SHP77 (cell line): ENCODE results near the gene TAS2R30.

ENCODE experiments used
- DNase-seq, 2 experiments: peaks; one replicate each; lab custom pipeline; 2025; lab: John Stamatoyannopoulos, UW

The TAS2R30 gene, protein sequence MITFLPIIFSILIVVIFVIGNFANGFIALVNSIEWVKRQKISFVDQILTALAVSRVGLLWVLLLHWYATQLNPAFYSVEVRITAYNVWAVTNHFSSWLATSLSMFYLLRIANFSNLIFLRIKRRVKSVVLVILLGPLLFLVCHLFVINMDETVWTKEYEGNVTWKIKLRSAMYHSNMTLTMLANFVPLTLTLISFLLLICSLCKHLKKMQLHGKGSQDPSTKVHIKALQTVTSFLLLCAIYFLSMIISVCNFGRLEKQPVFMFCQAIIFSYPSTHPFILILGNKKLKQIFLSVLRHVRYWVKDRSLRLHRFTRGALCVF

DNA sequence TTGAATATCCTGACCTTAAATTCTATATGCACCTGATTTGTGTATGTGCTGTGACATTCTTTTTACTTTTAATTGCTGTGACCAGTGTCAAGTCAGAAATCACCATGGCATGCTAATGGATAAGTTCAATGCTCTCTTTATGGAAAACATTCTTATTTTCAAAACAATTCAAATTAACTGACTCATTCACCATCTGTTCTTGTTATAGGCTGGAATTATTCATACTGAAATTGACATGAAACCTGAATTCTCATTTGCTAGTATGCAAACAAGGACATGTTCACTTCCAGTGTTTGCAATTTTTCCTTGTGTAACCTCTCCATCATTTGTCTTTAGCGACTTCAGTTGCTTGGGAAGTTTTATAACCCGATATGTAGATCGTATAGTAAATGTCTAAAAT is at the start of gene TAS2R30:
TAS2R30 (minus strand) TSS at position 340 of the 400 bp plus-strand sequence. CDS start 400 bp downstream, outside the sequence.
- no peak for DNase-seq

DNA sequence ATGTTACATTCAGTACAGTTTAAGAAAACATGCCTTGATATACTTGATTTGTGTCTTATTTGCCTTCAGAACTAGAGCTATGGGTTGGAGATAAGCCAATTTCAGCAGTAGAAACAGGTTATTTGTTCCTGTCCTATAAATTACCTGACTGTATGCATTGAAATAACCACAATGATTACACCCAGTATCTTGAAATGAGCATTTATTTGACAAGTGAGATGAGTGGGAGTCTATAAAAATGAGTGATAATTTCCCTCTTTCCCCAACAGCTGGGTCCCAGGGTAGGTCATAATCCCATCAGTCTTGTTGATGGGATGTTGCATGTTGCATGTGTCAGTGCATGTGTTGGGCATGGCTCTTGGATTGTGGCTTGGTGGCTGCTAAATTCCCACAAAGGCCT is 48.6 kb upstream of the TAS2R30 start:
- no peak for DNase-seq

DNA sequence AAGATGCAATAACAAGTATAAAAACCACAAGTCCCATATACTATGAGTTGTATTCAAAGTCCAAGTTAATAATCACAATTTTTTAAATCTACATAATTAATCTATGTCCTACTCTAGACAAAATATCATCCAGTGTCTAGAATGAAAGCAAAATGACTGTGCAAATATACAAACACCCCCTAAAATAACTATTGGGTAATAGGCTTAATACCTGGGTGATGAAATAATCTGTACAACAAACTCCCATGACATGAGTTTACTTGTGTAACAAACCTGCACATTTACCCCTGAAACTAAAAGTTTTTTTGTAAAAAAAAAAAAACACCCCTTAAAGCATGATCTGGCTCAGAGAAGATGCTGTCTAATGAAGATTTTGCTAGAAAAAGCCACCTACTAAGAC is 48.1 kb upstream of the TAS2R30 start:
- DNase-seq: no peak

DNA sequence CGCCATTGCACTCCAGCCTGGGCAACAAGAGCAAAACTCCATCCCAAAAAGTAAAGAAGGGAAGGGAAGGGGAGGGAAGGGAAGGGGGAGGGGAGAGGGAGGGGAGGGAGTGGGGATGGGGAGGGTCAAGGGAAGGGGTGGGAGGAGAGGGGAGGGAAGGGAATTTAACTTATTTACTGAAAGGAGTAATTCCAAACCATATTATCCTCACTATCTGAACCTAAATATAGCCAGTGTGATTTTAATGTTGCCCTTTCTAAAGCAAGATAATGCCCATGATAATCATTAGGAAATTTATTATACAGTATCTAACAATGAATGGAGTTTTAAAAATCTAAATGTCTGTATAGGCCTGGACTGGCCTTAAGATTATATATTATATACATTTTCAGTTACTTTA is 43.8 kb upstream of the TAS2R30 start:
- DNase-seq: no peak

DNA sequence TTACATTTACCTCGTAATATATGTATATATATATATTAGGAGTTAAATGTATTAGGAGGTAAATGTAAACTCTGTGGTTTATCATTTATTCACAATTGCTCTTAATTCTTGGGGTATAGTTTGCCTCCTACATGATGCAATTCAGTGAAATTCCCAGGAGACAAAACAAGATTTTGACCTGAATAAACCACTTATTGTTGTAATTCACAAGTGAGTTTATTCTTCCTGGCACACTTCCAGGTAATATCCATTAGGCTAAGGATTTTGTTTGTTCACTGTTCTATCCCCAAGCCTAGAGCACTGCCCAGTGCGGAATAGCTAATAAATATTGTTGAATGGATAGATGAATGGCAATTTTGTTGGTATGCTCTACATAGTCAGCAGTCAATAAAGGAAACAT is 39.6 kb upstream of the TAS2R30 start:
- no peak for DNase-seq

DNA sequence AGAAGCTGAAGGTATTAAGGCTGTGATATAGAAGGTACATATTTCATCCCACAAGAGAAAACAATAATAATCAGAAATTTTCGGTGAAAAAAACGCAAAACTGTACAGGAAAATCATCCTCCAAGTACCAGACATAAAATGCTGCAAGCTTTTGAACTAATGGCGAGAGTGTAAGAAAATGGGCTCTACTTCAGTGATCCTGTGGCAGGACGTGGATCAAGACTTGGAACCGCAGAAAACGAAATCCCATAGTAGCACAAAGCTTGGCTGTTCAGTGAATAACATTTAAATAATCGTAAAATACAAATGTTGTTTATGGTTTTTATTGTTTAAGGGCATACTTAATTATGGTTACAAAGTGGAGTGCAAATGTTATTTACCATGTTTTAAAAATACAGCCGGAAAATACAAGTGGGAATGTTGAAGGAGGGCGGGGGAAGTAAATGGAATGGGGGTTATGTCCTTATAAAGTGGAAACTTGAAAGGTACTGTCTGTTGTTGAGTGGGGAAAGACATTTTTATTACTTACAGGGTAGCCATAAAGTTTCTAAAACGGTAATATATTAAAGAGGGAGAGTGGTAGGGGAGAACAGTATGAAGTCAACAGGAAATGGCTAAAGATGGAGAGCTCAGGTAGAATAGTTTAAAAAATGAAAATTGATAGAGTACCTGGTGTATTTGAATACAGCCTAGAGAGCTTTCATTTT is 37.7 kb upstream of the TAS2R30 start:
- DNase-seq: no peak

DNA sequence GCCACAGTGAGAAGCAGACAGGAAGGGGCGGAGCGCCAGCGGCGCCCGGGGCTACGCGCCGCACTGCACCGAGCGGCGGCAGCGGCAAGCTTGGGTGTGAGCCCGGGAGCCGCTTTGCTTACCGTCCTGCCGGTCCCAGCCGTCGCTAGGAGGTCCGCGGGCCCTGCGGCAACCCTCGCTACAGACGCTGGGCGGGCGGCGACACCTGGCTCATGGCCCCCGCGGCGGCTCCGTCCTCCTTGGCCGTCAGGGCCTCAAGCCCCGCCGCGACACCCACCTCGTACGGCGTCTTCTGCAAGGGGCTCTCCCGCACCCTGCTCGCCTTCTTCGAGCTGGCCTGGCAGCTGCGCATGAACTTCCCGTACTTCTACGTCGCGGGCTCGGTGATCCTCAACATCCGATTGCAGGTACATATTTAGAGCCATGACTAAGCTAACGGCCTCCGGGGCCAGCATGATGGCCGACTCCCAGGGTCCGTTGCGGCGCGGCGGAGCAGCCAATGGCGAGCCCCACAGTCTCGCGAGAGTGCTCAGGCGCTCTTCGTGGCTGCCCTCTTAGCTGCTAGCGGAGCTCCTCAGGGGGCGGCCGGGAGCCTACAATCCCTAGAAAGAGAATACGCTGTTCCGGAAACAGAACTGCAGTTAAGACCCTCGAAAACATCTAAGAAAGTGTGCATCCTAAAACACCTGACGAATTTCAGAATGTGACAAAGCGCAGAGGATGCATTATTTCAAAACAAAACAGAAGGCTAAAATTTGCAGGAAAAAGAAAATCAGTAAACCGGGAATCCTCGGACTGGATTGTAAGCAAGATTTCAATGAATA is 36.9 kb upstream of the TAS2R30 start, which contains the start of gene SMIM10L1:
SMIM10L1 (plus strand) TSS at position 50 of the 824 bp plus-strand sequence; CDS start at position 213, 163 bp downstream.
- peak; percentile 40 to 78 for DNase-seq

DNA sequence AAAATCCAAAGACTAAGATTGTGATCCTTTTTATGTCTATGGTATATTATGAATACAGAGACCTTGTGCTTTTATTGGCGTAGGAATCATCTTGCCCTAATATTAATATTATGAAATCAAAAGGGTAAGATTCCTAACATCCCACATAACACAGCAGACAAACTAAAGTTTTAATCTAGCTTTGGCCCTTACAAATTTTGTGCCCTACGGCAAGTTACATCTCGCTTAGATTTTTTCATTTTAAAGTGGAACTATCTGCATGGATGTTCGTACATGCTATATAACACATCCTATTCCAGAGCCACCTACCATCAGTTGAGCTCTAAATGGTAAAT is 36.3 kb upstream of the TAS2R30 start:
- no peak for DNase-seq

DNA sequence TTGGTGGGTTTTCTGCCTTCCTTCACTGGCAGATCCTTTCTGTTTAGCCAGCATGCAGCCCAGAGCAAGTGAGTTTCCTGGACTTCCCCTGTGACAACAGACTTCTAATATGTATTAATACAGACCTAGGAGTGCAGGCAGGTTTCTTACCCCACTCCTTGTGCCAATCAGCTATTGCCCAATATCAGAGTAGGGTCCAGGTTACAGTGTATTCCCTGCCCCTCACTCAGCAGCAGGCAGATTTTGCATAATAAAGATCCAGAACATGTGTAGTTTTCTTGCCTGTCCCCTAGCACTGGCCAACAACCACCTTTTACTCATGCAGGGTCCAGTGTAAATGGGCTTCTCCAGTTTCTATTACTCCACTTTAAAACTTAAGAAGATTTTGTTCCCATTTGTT is 31.9 kb upstream of the TAS2R30 start:
- no peak for DNase-seq

DNA sequence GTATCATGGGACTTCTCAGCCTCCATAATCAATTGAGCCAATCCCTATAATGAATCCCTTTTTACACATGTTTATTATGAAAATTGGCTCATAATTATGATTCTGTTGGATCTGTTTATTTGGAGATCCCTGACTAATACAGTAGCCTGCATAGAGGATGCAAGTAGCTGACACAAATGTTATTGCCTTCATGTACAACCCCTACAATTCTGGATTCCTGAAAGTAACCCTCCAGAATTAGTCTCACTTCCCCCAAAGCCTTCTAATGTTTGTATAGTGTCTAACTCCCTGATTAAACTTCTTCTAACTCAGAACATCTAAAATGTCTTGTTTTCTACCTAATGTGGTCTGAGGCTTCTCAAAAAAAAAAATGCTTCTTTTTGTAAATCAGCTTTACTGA is 29.9 kb upstream of the TAS2R30 start:
- no peak for DNase-seq

DNA sequence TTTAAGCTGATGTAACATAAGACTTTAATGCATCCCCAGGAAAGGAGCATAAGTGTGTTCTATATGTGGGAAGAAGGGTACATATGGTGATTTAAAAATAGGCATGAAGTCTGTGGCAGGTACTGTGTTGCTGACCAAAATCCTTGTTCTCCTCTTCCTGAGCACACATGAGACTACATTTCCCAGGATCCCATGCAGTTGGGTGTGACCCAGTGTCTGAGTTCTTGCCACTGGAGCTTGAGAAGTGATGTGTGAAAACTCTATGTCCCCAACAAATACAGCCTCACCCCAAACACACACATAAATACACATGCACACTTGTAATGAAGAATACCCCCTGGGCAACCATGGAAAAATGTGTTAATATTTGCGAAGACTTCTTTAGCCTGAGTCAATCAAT is 28.1 kb upstream of the TAS2R30 start:
- no peak for DNase-seq

DNA sequence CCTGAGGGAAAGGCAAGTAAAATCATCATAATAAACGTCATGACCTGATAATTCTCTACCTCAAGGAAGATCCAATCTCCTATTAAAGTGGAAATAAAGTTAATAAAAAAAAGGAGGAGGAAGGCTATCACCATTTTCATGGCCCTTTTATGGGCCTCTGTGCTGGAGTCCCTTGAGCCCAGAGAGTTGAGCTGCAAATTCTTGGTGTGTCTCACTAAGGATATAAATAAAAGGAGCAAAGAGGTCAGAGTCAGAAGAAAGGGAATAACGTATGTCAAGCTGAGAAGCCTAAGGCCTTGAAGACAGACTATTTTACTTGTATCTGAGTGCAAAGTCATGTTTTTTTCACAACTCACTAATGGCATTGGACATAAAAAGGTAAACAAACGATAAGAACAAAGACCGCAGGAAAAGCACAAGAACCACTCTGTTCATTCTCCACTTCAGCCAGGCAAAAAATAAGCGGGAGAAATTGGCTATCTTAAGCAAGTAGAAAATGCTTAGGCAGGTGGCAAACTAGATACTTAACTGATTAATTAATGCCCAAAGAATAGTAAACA is 24.5 kb upstream of the TAS2R30 start:
- no peak for DNase-seq

DNA sequence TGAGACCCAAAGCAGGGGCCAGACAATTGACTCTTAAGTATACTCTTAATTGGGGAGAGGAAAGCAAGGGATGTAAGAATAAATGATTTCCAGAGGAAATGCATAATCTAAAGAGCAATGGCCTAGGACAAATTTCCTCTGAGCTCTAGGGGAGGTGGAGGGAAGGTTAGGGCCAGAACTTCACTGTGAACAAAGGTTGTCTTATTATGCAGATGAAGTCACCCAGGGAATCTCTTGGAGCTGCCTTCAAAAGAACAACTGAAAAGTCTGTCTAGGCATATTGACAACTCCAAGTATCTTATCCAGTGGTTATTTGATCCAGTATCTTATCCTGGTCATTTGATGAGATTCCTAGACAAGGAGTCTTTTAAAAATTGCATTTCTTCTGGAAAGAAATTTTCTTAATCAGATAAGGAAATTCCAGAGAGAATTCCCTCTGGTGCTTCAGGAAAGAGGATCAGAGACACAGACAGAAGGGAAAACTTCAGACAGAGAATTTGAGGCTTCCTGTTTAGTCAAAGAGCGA is 20.0 kb upstream of the TAS2R30 start:
- no peak for DNase-seq

DNA sequence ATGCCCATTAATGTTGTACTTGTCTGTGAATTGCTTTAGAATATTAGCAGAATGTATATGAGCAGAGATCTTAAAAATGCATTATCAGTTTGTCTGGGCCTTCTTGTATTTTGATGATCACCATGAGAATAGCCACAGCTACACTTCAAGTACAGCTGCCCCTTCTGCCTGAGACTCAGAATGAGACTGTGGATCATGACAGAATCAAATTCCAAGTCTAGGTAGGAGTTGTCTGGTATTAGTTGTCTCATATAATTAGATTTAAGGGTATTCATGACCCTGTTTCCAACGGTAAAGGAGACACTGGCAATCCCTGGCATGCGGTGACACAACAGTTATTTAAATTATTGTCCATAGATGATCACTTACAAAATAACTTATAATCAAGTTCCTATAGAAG is 18.3 kb upstream of the TAS2R30 start:
- no peak for DNase-seq

DNA sequence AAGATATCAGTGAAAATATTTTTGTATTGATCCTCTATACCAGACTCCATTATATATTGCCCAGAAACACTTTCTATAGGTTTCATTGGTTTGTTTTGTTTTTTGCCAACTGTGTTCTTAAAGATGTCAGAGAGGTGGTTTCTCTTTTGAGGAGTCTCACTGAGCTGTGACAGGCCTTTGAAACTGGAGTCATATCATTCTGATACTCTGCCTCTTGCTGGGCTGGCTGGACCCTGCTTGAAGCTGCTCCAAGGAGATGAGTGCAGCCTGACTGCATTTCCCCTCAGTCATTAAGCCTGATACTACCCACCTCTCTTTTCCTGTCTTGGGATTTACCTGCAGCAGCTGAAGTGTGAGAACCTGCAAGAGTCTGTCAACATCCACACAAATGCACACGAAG is 16.4 kb upstream of the TAS2R30 start:
- DNase-seq: no peak

DNA sequence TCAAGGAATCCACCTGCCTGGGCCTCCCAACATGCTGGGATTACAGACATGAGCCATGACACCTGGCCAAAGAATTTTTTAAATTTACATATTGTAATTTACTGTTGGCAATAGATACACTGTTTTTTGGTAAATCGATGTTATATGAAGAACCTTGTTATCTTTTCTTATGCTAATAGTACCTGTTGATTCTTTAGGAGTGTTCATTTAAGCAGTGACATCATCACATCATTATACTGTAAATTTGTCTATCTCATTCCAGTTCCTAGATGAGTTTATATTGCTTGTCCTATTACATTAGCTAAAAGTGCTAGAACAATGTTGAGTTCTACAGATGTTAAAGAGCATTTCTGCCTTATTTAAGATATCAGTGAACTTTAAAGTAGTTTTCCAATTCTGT is 13.0 kb upstream of the TAS2R30 start:
- DNase-seq: no peak

DNA sequence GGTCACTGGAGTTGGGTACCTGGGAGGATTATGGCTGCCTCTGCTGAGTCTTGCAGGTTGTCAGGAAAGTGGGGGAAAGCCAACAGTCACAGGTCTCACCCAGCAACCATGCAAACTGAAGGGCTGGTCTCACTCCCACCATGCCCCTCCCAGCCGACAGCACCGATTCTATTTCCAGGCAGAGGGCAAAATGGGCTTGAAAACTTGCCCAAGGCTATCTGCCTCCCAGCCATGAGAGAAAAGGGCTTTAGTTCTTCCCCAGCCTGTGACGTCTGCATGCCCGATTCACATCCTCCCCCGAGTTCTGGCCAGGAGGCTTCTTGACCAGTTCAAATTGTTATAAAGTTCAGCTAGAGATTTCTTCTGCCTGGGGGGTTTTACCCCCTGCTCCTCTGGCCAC is 9.9 kb upstream of the TAS2R30 start:
- no peak for DNase-seq

DNA sequence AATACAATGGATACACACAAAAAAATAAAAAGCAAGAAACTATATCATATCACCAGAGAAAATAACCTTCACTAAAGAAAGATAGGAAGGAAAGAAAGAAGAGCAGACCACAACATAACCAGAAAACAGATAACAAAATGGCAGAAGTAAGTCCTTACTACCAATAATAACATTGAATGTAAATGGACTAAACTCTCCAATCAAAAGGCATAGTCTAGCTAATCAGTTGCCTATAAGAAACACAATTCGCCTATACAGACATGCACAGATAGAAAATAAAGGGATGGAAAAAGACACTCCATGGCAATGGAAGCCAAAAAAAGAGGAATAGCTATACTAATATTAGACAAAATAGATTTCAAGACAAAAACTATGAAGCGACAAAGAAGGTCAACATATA is 8.9 kb upstream of the TAS2R30 start:
- DNase-seq: no peak

DNA sequence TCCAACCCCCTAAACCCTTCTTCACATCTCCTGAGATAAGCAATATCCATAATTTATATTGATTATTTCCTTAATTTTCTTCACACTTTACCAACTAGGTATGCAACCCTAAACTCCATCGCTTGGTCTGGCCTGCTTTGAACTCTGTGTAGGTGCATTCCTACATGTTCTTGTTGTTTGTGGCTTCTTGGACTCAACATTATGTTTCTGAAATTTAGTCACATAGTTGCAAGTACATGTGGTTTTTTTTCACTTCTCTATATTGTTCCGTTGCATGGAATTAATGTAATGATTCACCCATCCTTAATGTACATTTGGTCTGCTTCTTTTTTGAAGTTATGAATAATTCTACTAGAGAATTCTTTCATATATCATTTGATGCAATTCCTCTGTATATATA is 1.6 kb upstream of the TAS2R30 start:
- DNase-seq: no peak

DNA sequence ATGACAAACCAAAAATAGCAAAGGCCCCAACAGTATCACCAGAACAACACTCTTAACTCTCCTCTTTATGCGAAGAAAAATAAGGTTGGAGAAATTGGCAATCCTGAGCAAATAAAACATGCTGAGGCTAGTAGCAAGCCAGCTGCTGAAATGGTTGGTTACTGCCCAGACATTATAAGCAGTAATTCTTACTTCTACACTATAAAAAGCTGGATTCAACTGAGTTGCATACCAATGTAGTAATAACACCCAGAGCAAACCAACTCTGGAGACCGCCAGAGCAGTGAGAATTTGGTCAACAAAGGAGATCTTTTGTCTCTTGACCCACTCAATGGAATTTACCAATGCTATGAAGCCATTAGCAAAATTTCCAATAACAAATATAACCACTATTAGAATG is 628 bp downstream of the TAS2R30 start:
- DNase-seq: no peak

DNA sequence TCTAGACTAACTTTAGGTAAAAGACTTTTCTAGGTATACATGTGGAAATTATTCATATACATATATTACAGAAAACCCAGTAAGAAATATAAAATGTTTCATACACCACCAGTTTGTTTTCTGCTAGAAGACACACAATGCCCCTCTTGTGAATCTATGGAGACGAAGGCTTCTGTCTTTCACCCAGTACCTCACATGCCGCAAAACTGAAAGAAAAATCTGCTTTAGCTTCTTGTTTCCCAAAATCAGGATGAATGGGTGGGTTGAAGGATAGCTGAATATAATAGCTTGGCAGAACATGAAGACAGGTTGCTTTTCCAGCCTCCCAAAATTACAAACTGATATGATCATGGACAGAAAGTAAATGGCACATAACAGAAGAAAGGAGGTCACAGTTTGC is 1.3 kb downstream of the TAS2R30 start:
- no peak for DNase-seq

DNA sequence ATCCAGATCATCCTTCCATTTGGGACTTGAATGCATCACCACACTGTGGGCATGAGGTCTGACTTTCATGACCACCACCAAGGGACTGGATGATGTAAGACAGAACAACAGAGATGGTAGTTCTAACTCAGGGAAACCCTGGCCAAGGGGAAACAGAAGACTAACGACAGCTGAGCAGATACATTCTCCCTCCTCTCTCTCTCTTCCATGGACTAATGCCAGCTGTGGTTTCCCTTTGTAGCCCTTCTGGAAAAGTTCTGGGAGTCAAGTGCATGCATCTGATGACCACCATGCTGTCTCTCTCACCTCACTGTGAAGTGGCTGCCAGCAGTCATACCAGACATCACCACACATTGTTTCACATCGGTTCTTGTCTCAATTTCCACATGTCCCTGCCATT is 3.4 kb downstream of the TAS2R30 start:
- DNase-seq: no peak
